Neuronal stem cell (in vitro differentiated cells): ENCODE data around the gene TMEM63A.

Experiments used
- DNase-seq: peaks from one replicate; pipeline ENCODE4 v3.0.0-alpha.2; 2013; ENCODE audit warnings: low spot score
- H2AFZ ChIP-seq: one replicate; pipeline ENCODE4 v1.6.1; 2013; ENCODE audit warnings: mild to moderate bottlenecking, low read length, inconsistent platforms
- H2AK5ac ChIP-seq: 2 replicates; pipeline ENCODE4 v1.6.1; 2013; ENCODE audit warnings: low read depth, mild to moderate bottlenecking, inconsistent platforms, low read length, moderate library complexity, mixed read lengths
- H2BK120ac ChIP-seq: 2 replicates; pipeline ENCODE4 v1.6.1; 2013; ENCODE audit warnings: low read depth, mild to moderate bottlenecking, inconsistent platforms, low read length, moderate library complexity, mixed read lengths
- H2BK12ac ChIP-seq: one replicate; pipeline ENCODE4 v1.6.1; 2013; ENCODE audit warnings: low read length, inconsistent platforms
- H2BK15ac ChIP-seq: 2 replicates; pipeline ENCODE4 v1.6.1; 2013; ENCODE audit warnings: mild to moderate bottlenecking, low read length, inconsistent platforms, mixed read lengths
- H2BK5ac ChIP-seq: one replicate; pipeline ENCODE4 v1.6.1; 2013; ENCODE audit warnings: inconsistent platforms, mild to moderate bottlenecking, low read length, moderate library complexity
- H3K14ac ChIP-seq: one replicate; pipeline ENCODE4 v1.6.1; 2013; ENCODE audit warnings: low read length, inconsistent platforms
- H3K18ac ChIP-seq: 2 replicates; pipeline ENCODE4 v1.6.1; 2013; ENCODE audit warnings: low read length, inconsistent platforms
- H3K23ac ChIP-seq: 2 replicates; pipeline ENCODE4 v1.6.1; 2013; ENCODE audit warnings: low read depth, mild to moderate bottlenecking, mixed read lengths, low read length, inconsistent platforms; ENCODE audit not compliant: poor library complexity
- H3K27ac ChIP-seq: replicated peaks from 3 replicates; pipeline ENCODE4 v1.5.1; 2013; ENCODE audit warnings: low read length, inconsistent platforms
- H3K27me3 ChIP-seq, 3 experiments: 2 replicates each; pipeline ENCODE4 v1.6.1; 2013; ENCODE audit warnings: low read length in 3 of 3, mild to moderate bottlenecking in 2 of 3, inconsistent platforms in 1 of 3, low read depth in 1 of 3, mixed read lengths in 1 of 3, moderate library complexity in 1 of 3; ENCODE audit not compliant: control insufficient read depth in 3 of 3, insufficient read depth in 3 of 3
- H3K36me3 ChIP-seq, 2 donors: replicated peaks in 1 of 2; 2 replicates each; pipeline ENCODE4 v1.6.1; 2013; ENCODE audit warnings: low read length in 2 of 2; ENCODE audit not compliant: control insufficient read depth in 2 of 2, insufficient read depth in 2 of 2
- H3K4ac ChIP-seq: 2 replicates; pipeline ENCODE4 v1.6.1; 2013; ENCODE audit warnings: inconsistent platforms, mild to moderate bottlenecking, low read length, moderate library complexity
- H3K4me1 ChIP-seq, 2 donors: 1 replicate in 1 of 2; 2 replicates in 1 of 2; pipeline ENCODE4 v1.6.1; 2013; ENCODE audit warnings: low read length in 2 of 2, low read depth in 1 of 2; ENCODE audit not compliant: control insufficient read depth in 2 of 2, insufficient read depth in 1 of 2
- H3K4me2 ChIP-seq: one replicate; pipeline ENCODE4 v1.6.1; 2013; ENCODE audit warnings: mild to moderate bottlenecking, low read length, inconsistent platforms; ENCODE audit not compliant: insufficient read depth, poor library complexity, severe bottlenecking
- H3K4me3 ChIP-seq, 2 donors: 2 replicates each; pipeline ENCODE4 v1.5.1; 2013; ENCODE audit warnings: low read length in 2 of 2, mild to moderate bottlenecking in 2 of 2, inconsistent platforms in 1 of 2, moderate library complexity in 1 of 2
- H3K79me1 ChIP-seq: one replicate; pipeline ENCODE4 v1.6.1; 2013; ENCODE audit warnings: low read depth, mild to moderate bottlenecking, inconsistent platforms, low read length, moderate library complexity
- H3K9ac ChIP-seq: one replicate; pipeline ENCODE4 v1.6.1; 2013; ENCODE audit warnings: mild to moderate bottlenecking, low read depth, low read length, inconsistent platforms; ENCODE audit not compliant: poor library complexity
- H3K9me3 ChIP-seq, 2 donors: replicated peaks in 1 of 2; 2 replicates each; pipeline versions ENCODE3 to v1.6.1; 2013; ENCODE audit warnings: low read length in 2 of 2, mild to moderate bottlenecking in 2 of 2, inconsistent platforms in 1 of 2, low read depth in 1 of 2, mixed read lengths in 1 of 2, moderate library complexity in 1 of 2; ENCODE audit not compliant: control insufficient read depth in 2 of 2, insufficient read depth in 1 of 2
- H4K8ac ChIP-seq: one replicate; pipeline ENCODE4 v1.6.1; 2013; ENCODE audit warnings: low read depth, mild to moderate bottlenecking, inconsistent platforms, low read length, moderate library complexity
- H4K91ac ChIP-seq: one replicate; pipeline ENCODE4 v1.6.1; 2013; ENCODE audit warnings: low read length, low read depth, mild to moderate bottlenecking, inconsistent platforms; ENCODE audit not compliant: poor library complexity
- WGBS, 2 donors: extraction: QIAGEN DNeasy Blood & Tissue Kit; methylation state at CpG; one replicate each; pipeline ENCODE4 v1.1.7; 2013; ENCODE audit warnings: missing lambda C conversion rate in 2 of 2, mixed read lengths in 1 of 2; ENCODE audit not compliant: insufficient read length in 2 of 2, insufficient replicate concordance in 1 of 2; ENCODE audit errors: extremely low coverage in 2 of 2; 5-methylcytosine and 5-hydroxymethylcytosine counted together

Gene TMEM63A

GRCh38 chr1:225923381-225923691, 41.2 kb upstream of the TMEM63A start:
- peak overlapping the region; percentile 95 for H2BK5ac ChIP-seq
- WGBS, 2 donors = no CpG with 5 or more reads among the region's 8 CpGs
- no peak for DNase-seq

GRCh38 chr1:225921734-225922709, 39.8 kb upstream of the TMEM63A start:
- Histone ChIP-seq H4K8ac (no peak overlapping the region), H3K4me2 (no peak overlapping the region), H2BK15ac (no peak overlapping the region), H3K14ac (no peak overlapping the region), H3K27ac (no peak overlapping the region), H3K23ac (peak overlapping the region; percentile 57), H3K9me3 (no peaks in the 10 kb centered on the region), H3K4me3 (peak overlapping the region in 1 of 2 donors; percentile 97), H3K4ac (no peak overlapping the region), H2AFZ (no peak overlapping the region), H3K79me1 (peaks cover 15% of the 10 kb centered on the region), H3K4me1 (peaks cover 3% of the 10 kb centered on the region in 2 donors), H3K18ac (no peak overlapping the region), H4K91ac (no peak overlapping the region), H3K9ac (peak overlapping the region; percentile 60), H2BK120ac (peak overlapping the region; percentile 1), H3K27me3 (no peaks in the 10 kb centered on the region), H2BK12ac (no peak overlapping the region), H3K36me3 (peaks cover 29 to 56% of the 10 kb centered on the region in 2 donors), H2BK5ac (no peak overlapping the region), H2AK5ac (no peak overlapping the region)
- DNase-seq = no peak
- no CpG with 5 or more reads among the region's 23 CpGs for WGBS, 2 donors

More at GRCh38 chr1:225923381-225923691, 41.2 kb upstream of the TMEM63A start:
- no peak overlapping the region for H4K8ac ChIP-seq
- peak overlapping the region; percentile 92 for H3K27ac ChIP-seq
- H3K79me1 ChIP-seq = peaks cover 15% of the 10 kb centered on the region
- H3K4me3 ChIP-seq = peak overlapping the region; percentile 97 to 100
- no peak overlapping the region for H4K91ac ChIP-seq
- no peaks in the 10 kb centered on the region for H3K27me3 ChIP-seq
- H3K4me2 ChIP-seq = peak overlapping the region; percentile 83
- peak overlapping the region; percentile 97 for H3K9ac ChIP-seq
- no peaks in the 10 kb centered on the region for H3K9me3 ChIP-seq
- peak overlapping the region; percentile 100 for H3K23ac ChIP-seq
- peak overlapping the region; percentile 94 for H2BK120ac ChIP-seq
- peak overlapping the region; percentile 98 for H3K18ac ChIP-seq
- peak overlapping the region; percentile 81 for H2AK5ac ChIP-seq
- no peak overlapping the region for H3K14ac ChIP-seq
- H3K4me1 ChIP-seq = peaks cover 3% of the 10 kb centered on the region in 2 donors
- no peak overlapping the region for H2BK12ac ChIP-seq
- H3K4ac ChIP-seq = no peak overlapping the region
- H2AFZ ChIP-seq = peak overlapping the region; percentile 94
- peak overlapping the region; percentile 75 for H2BK15ac ChIP-seq
- peaks cover 25 to 43% of the 10 kb centered on the region in 2 donors for H3K36me3 ChIP-seq

GRCh38 chr1:225919906-225920305, 37.7 kb upstream of the TMEM63A start:
- Histone ChIP-seq H4K91ac (no peak overlapping the region), H2AK5ac (no peak overlapping the region), H3K23ac (no peak overlapping the region), H3K4ac (no peak overlapping the region), H3K79me1 (peaks cover 15% of the 10 kb centered on the region), H3K4me2 (no peak overlapping the region), H3K27ac (no peak overlapping the region), H3K9me3 (no peaks in the 10 kb centered on the region), H2BK5ac (no peak overlapping the region), H2BK15ac (no peak overlapping the region), H4K8ac (no peak overlapping the region), H3K9ac (no peak overlapping the region), H2BK12ac (no peak overlapping the region), H3K18ac (no peak overlapping the region), H3K14ac (no peak overlapping the region), H3K4me3 (no peak overlapping the region), H3K4me1 (peaks cover 3 to 14% of the 10 kb centered on the region in 2 donors), H2AFZ (no peak overlapping the region), H3K27me3 (no peaks in the 10 kb centered on the region), H3K36me3 (peaks cover 29 to 62% of the 10 kb centered on the region in 2 donors), H2BK120ac (no peak overlapping the region)
- no peak for DNase-seq
- WGBS, 2 donors = no CpG with 5 or more reads among the region's 5 CpGs

- Histone ChIP-seq H3K4ac (no peak overlapping the region), H3K9me3 (no peaks in the 10 kb centered on the region), H2AK5ac (no peak overlapping the region), H2BK5ac (no peak overlapping the region), H2AFZ (no peak overlapping the region), H2BK120ac (no peak overlapping the region), H3K27ac (no peak overlapping the region), H3K23ac (no peak overlapping the region), H3K9ac (no peak overlapping the region), H4K91ac (no peak overlapping the region), H3K4me1 (peaks cover 2 to 18% of the 10 kb centered on the region in 2 donors), H3K36me3 (peaks cover 31 to 67% of the 10 kb centered on the region in 2 donors), H3K4me3 (no peak overlapping the region), H3K14ac (no peak overlapping the region), H2BK15ac (no peak overlapping the region), H3K79me1 (peaks cover 11% of the 10 kb centered on the region), H2BK12ac (no peak overlapping the region), H3K27me3 (no peaks in the 10 kb centered on the region), H4K8ac (no peak overlapping the region), H3K4me2 (no peak overlapping the region), H3K18ac (no peak overlapping the region)
- no peak for DNase-seq
- no CpG with 5 or more reads among the region's 4 CpGs for WGBS, 2 donors
Measured at GRCh38 chr1:225918280-225918679, 36.1 kb upstream of the TMEM63A start.
